Measurements from ENCODE around the gene NUTF2.

NUTF2 gene

GRCh38 chr16:67837811-67838210 lies 8.9 kb upstream of the NUTF2 start:
- no peak for TF ChIP-seq ZFX (IDR thresholded peaks at IDR 0.05)
- TF ChIP-seq CTCF (conservative IDR thresholded peaks at IDR 0.05), result no peak

GRCh38 chr16:67841198-67841815 lies 5.4 kb upstream of the NUTF2 start:
- peak overlapping the region; percentile 98 for H3K27ac ChIP-seq
- TF ChIP-seq CTCF (conservative IDR thresholded peaks at IDR 0.05) (no peak), ZFX (IDR thresholded peaks at IDR 0.05) (no peak)

More at GRCh38 chr16:67837811-67838210, 8.9 kb upstream of the NUTF2 start:
- no peak overlapping the region for H3K27ac ChIP-seq

- peak; percentile 91 for TF ChIP-seq CTCF (conservative IDR thresholded peaks at IDR 0.05)
- TF ChIP-seq ZFX (IDR thresholded peaks at IDR 0.05), result peak; percentile 97
- H3K27ac ChIP-seq, result peak within 1 kb of the TSS; percentile 98
Observed at GRCh38 chr16:67841816-67842508, 4.8 kb upstream of the NUTF2 start, which contains the start of gene THAP11. TSS of gene THAP11 (plus strand) at chr16:67842320. CDS start at chr16:67842555, 235 bp downstream.

- TF ChIP-seq CTCF (conservative IDR thresholded peaks at IDR 0.05) (no peak; the same call in 1 of the 2 replicates), ZFX (IDR thresholded peaks at IDR 0.05) (peak; percentile 78)
- H3K27ac ChIP-seq, result peak overlapping the region; percentile 98
Observed at GRCh38 chr16:67842509-67843342, 4.0 kb upstream of the NUTF2 start.

GRCh38 chr16:67843343-67843765 lies 3.4 kb upstream of the NUTF2 start:
- peak overlapping the region; percentile 98 for H3K27ac ChIP-seq
- no peak for TF ChIP-seq ZFX (IDR thresholded peaks at IDR 0.05)
- TF ChIP-seq CTCF (conservative IDR thresholded peaks at IDR 0.05), result no peak; the same call in 1 of the 2 replicates

- no peak for TF ChIP-seq CTCF (conservative IDR thresholded peaks at IDR 0.05)
- no peak for TF ChIP-seq ZFX (IDR thresholded peaks at IDR 0.05)
- no peak overlapping the region for H3K27ac ChIP-seq
Observed at GRCh38 chr16:67844497-67844896, 2.2 kb upstream of the NUTF2 start.
